GM19193 (cell line): ENCODE measurements around the gene NRAS.
A peak's percentile ranks its signal among the peaks of the same experiment; 100 is the strongest.

Source experiments
- POLR2A ChIP-seq: IDR thresholded peaks from 4 replicates; pipeline ENCODE4 v1.6.1; 2011; ENCODE audit not compliant: insufficient read depth, insufficient read length; ENCODE audit errors: extremely low read depth

NRAS gene

GRCh38 chr1:114716304-114717170 lies at the start of gene NRAS:
Gene NRAS, minus strand, starts transcription at chr1:114716771. Its CDS starts 611 bp downstream, at chr1:114716160.
- peak; percentile 84 for TF ChIP-seq POLR2A

- no peak for TF ChIP-seq POLR2A
Observed at GRCh38 chr1:114764689-114765088, 48.1 kb upstream of the NRAS start.

DNA sequence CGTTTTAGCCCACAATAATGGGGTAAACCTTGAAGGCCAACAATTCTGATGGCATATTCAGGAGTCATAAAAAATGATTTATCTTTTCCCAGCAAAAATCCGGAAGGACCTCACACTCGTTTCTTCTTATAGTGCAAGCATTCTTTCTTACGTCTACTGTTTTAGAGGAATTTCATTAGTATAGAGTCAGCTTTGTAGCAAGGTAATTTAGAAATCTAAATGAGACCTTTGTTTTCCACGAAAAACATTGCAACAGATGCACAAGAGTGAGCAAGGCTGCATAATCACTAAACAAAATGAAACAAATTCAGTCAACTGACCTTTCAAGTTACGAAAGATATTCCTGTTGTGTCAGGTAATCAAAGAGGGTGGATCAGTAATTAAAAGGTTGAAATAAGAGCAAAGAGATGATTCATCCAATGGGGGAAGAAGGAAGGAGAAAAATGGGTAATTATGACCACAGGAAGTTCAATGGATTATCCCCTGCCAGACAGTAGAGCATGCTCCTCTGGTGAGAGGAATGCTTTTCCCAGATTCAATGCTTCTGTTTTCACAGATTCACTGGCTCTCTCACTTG lies 41.8 kb upstream of the NRAS start:
- TF ChIP-seq POLR2A: no peak

DNA sequence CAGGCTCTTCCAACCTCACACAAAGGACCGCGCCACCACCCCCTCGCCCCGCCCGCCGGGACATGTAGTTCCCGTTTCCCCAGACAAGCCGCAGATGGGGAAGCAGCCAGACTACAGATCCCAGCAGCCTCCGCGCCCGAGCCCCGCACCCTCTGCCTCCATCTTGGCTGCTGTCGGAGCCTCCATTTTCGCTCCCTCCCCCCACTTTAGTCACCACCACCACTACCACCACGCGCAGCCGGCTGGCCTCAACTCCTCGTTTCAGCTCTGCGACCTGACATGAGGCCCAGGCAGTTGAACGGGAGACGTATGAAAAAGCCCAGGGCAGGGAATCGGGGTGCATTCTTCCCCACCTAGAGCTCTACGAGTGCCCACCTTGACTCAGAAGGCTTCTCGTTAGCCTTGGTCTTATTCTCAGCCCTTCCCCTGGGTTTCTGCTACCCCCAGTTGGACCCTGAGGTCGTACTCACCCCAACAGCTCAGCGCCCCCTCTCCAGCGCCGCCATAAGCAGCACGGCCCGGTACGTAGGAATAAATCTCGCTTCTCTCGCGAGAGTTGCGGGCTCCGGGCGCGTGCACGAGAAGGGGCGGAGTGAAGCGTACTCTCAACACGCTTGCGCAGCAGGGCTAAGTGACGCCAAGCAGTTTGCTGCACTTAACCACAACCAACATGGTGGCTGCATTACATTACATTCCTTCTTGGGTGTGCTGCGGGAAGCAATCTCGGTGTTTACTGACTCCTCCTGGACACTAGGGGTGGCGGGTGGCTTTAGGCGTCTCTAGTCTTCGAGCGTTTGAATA lies 41.1 kb upstream of the NRAS start, which contains the start of gene CSDE1:
Gene CSDE1, minus strand, starts transcription at position 530 of the 801 bp plus-strand sequence. CDS start 18,094 bp downstream, outside the sequence.
- TF ChIP-seq POLR2A: peak; percentile 97

GRCh38 chr1:114756949-114757454 lies 40.4 kb upstream of the NRAS start:
- TF ChIP-seq POLR2A: no peak

DNA sequence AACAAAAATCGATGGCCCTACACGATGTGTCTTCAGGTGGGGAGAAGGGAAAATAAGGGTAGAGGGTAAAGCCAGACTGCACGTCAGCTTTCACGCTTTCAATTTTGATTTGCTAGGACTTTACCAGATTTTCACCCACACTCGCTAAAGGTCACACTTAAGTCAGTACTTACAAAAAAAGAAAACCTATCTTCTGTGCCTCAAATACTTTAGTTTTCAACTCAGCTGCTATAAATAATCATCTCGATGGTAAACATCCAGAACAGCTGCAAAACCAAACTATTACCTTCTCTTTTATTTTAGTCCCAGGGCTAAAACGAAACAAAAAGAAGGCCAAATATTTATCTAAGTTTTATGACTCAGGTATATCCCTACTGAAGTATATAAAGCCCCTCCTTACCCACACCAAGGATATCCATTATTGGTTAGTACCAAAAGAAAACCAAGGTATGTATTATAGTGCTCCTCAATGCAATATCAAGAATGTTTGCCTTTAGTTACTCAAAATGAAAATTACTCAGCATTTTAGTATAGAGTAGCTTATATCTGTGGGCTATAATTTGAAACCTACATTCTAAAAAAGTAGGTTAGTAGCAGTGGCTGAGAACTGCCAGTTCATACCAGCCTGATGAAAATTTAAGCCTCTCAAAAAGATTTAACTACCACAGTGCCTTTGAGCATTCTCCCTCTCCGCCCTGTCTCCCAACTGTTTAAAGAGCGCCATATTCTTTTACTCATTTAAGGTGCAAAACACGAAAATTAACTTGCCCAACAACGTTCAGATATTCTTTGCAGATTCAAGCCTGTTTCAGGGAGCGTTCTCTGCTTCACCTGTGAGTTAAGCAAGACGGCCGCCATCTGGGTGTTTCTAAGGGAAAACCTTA lies 39.7 kb upstream of the NRAS start:
- TF ChIP-seq POLR2A: no peak

DNA sequence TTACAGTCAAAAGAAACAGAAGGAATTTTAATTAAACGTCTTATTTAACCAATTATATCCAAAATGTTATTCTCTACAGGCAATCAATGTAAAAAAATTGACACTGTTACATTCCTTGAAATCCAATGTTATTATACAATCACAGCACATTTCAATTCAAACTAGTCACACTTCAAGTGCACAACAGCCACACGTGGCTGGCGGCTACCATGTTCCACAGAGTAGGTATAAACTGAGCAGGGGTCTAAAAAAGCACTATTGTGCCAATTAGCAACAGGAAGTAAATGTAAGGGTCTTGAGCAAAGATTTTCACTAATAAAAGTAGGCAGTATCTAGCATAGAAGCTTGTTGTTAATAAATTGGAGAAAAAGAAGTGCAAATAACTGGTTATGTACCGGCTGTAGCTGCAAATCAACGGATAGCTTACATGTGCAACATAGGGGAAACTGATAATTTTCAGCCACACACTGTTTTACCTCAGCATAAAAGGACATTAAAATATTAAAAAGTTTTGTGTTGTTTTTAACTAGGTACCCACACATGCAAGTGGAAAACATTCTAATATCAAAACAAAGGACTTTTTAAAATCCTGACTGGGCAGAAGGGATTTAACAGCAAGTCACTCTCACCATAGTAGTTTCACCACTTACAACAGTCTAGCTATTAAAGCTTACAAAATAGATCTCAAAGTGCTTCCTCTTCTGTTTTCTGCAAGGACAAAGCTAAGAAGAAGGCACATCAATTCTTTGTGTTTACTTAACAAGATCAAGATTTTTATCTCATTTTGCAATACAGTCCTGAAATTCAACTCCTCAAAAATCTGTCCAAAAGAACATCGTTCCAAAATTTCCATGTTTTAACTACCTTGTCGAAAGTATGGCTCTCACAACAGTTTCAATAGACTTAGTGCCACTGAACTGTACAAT lies 38.7 kb upstream of the NRAS start:
- TF ChIP-seq POLR2A: no peak

DNA sequence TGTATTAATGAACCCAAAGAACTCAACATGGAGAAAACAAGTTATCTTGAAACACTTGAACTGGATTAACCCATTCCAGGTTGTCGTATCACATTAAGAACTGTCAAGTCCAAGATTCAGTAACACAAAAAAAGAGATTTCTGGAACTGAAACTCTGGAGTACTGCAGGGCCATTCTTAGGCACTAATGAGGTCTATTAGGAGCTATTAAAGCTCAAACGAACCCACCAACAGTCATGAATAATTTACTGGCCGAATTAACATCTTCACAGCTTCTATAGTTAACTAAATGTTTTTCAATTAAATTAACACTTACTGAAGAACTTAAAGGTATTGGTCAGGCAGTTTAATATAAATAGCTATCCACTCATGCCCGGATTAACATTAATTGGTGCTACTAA lies 36.6 kb upstream of the NRAS start:
- no peak for TF ChIP-seq POLR2A

DNA sequence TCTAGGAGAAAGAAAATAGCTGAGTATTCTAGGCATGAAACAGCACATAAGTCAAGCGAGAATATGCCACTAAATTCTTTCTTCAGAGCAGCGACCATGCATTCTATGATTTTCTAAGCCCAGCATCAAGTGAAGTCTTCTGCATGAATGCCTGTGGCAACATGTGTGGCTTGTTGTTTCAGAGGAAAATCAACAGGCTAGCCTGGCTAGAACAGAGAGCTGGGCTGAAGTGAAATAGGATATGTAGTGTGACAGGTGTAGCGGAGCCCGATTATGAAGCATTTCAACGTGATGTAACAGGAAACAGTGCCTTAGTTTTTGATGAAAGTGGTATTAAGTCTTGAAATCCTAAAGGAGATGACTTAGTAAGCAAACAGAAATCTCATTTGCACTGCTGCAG lies 34.2 kb upstream of the NRAS start:
- TF ChIP-seq POLR2A: no peak

DNA sequence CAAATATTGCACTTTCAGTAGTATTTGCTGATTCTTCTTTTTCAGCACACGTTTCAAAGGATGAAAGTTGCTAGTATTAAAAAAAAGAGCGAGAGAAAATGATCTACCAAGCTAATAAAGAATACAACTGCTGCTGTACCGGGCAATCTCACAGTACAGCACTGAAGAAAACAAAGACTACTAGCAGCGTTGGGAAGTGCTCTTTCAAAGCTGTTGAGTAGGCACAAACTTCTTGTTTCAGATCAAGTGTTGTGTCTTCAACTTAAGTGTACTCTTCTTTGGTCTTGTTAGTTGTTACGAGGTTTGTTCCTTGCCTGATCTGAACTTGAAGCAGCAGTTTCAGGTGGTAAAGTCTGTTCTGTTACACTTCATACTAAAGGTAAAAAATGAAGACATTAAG lies 33.3 kb upstream of the NRAS start:
- TF ChIP-seq POLR2A: no peak

DNA sequence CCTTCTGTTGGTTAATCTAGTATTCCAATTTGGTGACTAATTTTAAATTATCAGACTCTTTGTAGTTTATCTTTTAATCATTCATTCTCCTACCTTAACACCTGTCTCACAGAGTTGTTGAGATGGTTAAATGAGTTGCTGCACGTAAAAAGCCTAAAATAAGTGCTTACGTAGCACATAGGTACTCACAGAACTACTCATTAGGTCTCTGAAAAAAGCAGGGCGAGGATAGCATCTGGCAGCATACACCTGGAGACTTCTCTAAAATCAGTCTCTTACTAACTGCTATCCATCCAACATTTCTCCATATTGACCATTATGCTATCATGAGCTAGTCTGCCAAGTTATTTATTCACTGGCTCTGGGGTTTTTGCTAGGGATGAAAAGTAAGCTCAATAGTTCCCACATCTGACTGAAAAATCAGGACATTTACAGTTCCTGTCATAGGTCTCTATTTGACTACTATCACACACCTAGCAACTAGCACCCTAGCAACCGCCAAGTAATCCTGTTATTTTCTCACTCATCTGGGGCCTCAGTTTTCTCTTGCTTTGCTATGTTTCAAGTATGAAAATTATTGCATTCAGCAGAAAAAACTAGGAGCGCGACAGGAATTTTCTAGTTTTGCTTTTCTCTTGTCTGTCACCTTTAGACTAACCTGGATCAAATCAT lies 30.0 kb upstream of the NRAS start:
- no peak for TF ChIP-seq POLR2A

GRCh38 chr1:114745291-114745690 lies 28.7 kb upstream of the NRAS start:
- no peak for TF ChIP-seq POLR2A
